AG08396 (cell line): ENCODE data around the gene TTBK1.

ENCODE experiments used
- DNase-seq: peaks from one replicate; pipeline ENCODE4 v3.0.0; 2012; ENCODE audit warnings: low spot score, mixed read lengths

TTBK1 gene

GRCh38 chr6:43242908-43243663, at the start of gene TTBK1:
TTBK1 (plus strand) TSS chr6:43243481; CDS start chr6:43246661, 3,180 bp downstream.
- no peak for DNase-seq

- DNase-seq, result no peak
Measured at GRCh38 chr6:43193929-43194328, 49.4 kb upstream of the TTBK1 start.

- DNase-seq, result no peak
Measured at GRCh38 chr6:43196337-43196736, 46.9 kb upstream of the TTBK1 start.

GRCh38 chr6:43199912-43200311, 43.4 kb upstream of the TTBK1 start:
- no peak for DNase-seq

- DNase-seq, result no peak
Measured at GRCh38 chr6:43200541-43200940, 42.7 kb upstream of the TTBK1 start.

GRCh38 chr6:43202451-43202850, 40.8 kb upstream of the TTBK1 start:
- no peak for DNase-seq

GRCh38 chr6:43203029-43203717, 40.1 kb upstream of the TTBK1 start:
- DNase-seq, result no peak

- no peak for DNase-seq
Measured at GRCh38 chr6:43203718-43204095, 39.6 kb upstream of the TTBK1 start.

GRCh38 chr6:43204271-43205105, 38.8 kb upstream of the TTBK1 start:
- no peak for DNase-seq

- DNase-seq, result no peak
Measured at GRCh38 chr6:43205849-43206248, 37.4 kb upstream of the TTBK1 start.

- DNase-seq, result no peak
Measured at GRCh38 chr6:43207286-43207685, 36.0 kb upstream of the TTBK1 start.

- DNase-seq, result no peak
Measured at GRCh38 chr6:43211955-43212354, 31.3 kb upstream of the TTBK1 start.

- no peak for DNase-seq
Measured at GRCh38 chr6:43213431-43213830, 29.9 kb upstream of the TTBK1 start.

- DNase-seq, result no peak
Measured at GRCh38 chr6:43215066-43215465, 28.2 kb upstream of the TTBK1 start.

- no peak for DNase-seq
Measured at GRCh38 chr6:43216200-43216599, 27.1 kb upstream of the TTBK1 start.

- DNase-seq, result no peak
Measured at GRCh38 chr6:43217351-43217750, 25.9 kb upstream of the TTBK1 start.

- no peak for DNase-seq
Measured at GRCh38 chr6:43219119-43219518, 24.2 kb upstream of the TTBK1 start.

GRCh38 chr6:43219814-43220213, 23.5 kb upstream of the TTBK1 start:
- DNase-seq, result no peak

GRCh38 chr6:43220439-43220951, 22.8 kb upstream of the TTBK1 start:
- no peak for DNase-seq

GRCh38 chr6:43221046-43221972, 22.0 kb upstream of the TTBK1 start:
- no peak for DNase-seq

GRCh38 chr6:43222418-43223059, 20.7 kb upstream of the TTBK1 start:
- no peak for DNase-seq
